SK-N-MC (cell line): ENCODE data around the gene BICDL2.

Experiments
- DNase-seq: peaks from one replicate; pipeline ENCODE4 v3.0.0-alpha.2; 2011; ENCODE audit warnings: low read depth, low spot score
- H3K27ac ChIP-seq: fragments of 200-600 bp; sonication (generic); 2 replicates; pipeline ENCODE4 v1.5.1; 2016; ENCODE audit warnings: mixed run types
- H3K36me3 ChIP-seq: fragments of 200-600 bp; sonication (generic); 2 replicates; pipeline ENCODE4 v1.6.1; 2017; ENCODE audit warnings: antibody characterized with exemption, low read length, mixed read lengths; ENCODE audit not compliant: insufficient read depth
- H3K4me3 ChIP-seq: fragments of 200-600 bp; sonication (generic); 2 replicates; pipeline ENCODE4 v1.5.1; 2016
- H3K9ac ChIP-seq: fragments of 200-600 bp; sonication (generic); 2 replicates; pipeline ENCODE4 v1.8.0; 2017; ENCODE audit warnings: mixed run types, mixed read lengths; ENCODE audit not compliant: insufficient read length
- H3K9me3 ChIP-seq: fragments of 200-600 bp; sonication (generic); 2 replicates; pipeline ENCODE4 v1.6.1; 2017; ENCODE audit warnings: low read depth, mild to moderate bottlenecking, antibody characterized with exemption, low read length, moderate library complexity, mixed read lengths
- EZH2 ChIP-seq: fragments of 200-600 bp; sonication (generic); IDR thresholded peaks from one replicate; pipeline ENCODE4 v1.6.1; 2017; ENCODE audit warnings: antibody characterized with exemption
- FOXP2 ChIP-seq: optimal IDR thresholded peaks from 2 replicates; pipeline ENCODE3; 2011; ENCODE audit warnings: mild to moderate bottlenecking, moderate library complexity; ENCODE audit not compliant: insufficient read depth; ENCODE audit errors: extremely low read length, control extremely low read depth
- POLR2AphosphoS5 ChIP-seq: IDR thresholded peaks from 2 replicates; pipeline ENCODE4 v1.6.1; 2012; ENCODE audit warnings: mild to moderate bottlenecking, low read depth, low read length, borderline replicate concordance

Gene BICDL2

DNA sequence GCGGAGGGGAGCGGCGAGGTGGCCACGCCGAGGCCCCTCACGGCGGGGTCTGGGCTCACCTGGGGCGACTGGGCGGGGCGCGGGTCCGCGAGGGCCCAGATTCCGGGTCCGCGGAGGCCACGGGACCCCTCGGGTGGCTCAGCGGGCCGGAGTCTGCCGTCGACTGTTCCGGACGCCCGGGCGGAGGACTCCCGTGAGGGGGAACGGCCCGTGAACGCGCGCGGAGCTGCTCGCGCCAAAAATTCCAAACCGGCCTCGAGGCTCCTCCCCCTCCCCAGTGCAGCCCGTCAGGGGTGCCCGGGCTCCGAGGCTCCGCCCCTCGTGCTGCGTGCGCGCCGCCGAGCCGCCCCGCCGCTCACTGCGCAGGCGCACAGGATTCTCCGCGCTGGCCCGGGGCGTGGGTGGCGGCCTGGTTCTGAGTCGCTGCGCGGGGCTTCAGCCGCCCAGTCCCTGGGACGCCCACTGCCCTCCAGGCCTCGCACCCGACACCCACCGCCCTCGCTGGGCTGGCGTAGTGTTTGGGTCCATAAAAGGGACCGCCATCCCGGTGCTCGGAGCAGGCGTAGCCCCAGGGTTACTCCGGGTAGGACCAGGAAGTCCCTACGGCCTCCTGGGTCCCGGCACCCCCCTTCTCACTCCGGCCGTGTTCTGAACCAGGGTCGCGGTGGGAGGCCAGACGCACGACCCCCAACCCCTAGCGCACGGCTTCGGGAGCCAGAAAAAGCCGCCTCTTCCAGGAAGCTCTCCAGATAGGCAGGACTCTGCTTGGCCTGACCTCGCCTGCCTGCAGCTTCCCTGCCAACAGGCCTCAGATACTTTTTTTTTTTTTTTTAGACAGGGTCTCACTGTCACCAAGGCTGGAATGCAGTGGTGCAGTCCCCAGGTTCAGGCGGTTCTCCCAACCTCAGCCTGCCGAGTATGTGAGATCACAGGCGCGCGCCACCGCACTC, 56.2 kb downstream of the BICDL2 start, which contains the start of gene PKMYT1:
PKMYT1 (minus strand) TSS at position 220 of the 950 bp plus-strand sequence. CDS start 789 bp downstream, outside the sequence.
- no peaks in the 10 kb centered on the region for H3K9me3 ChIP-seq
- H3K36me3 ChIP-seq = peaks cover 6% of the 10 kb centered on the region; the same call in 1 of the 2 replicates
- DNase-seq = no peak
- peak within 1 kb of the TSS; percentile 74; the same call in 1 of the 2 replicates for H3K27ac ChIP-seq
- TF ChIP-seq POLR2AphosphoS5 (peak; percentile 91), FOXP2 (no peak), EZH2 (no peak)
- H3K9ac ChIP-seq = peak within 1 kb of the TSS; percentile 92
- H3K4me3 ChIP-seq = peak within 1 kb of the TSS; percentile 89

DNA sequence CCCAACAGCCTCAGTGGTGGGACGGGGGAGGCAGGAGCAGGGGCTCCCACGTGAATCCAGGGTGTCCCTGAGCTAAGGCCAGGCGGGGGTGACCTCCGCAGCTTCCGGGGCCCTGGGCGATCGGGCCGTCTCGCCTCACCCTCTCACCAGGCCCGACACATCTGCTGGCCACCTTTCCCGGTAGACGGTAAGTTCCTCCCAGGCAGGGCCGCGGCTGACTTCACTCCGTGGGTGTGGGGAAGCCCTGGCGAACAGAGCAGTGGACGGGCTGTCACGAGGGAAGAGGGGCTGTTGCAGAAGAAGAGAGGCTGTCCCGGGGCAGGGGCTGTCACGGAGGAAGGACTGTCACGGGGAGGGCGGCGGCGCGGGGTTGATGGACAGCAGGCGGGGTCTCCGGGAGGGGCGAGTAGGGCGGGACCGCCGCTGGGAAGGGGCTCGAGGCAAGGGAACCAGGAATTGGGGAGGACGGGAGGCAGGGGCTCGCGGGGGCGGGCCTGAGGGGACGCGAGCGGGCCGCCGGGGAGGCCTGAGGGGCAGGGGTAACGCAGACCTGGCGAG, 57.0 kb downstream of the BICDL2 start:
- DNase-seq = no peak

More for the DNA sequence above, 57.0 kb downstream of the BICDL2 start:
- Histone ChIP-seq H3K36me3 (peaks cover 13% of the 10 kb centered on the region; the same call in 1 of the 2 replicates), H3K4me3 (peak overlapping the region; percentile 89), H3K27ac (peak overlapping the region; percentile 64; the same call in 1 of the 2 replicates), H3K9me3 (no peaks in the 10 kb centered on the region), H3K9ac (peak overlapping the region; percentile 92)
- TF ChIP-seq POLR2AphosphoS5 (no peak), FOXP2 (no peak), EZH2 (no peak)
